ENCODE results near the gene FGF5. TPM values are rescaled to one million over a fixed set of nuclear protein-coding genes. Genes with fewer than 3 reads are reported as not detected.

Gene FGF5
- total and polyA plus RNA-seq, 10 of the 15 experiments (the other 5 are each of a cell fraction or from before 2014, with no cell fraction given) = 0.87 to 7.4 (median 1.6) TPM

GRCh38 chr4:80306260-80306659 is 39.8 kb downstream of the FGF5 start:
- SMC1A ChIA-PET (ENCODE audit: uncharacterized antibody, unreplicated experiment) = no interaction called here
- no TSS peak for BruUV-seq (replicated peaks)

More at GRCh38 chr4:80306260-80306659, 39.8 kb downstream of the FGF5 start:
- H4K20me1 ChIP-seq (ENCODE audit: control insufficient read depth, insufficient read depth) = no peaks in the 10 kb centered on the region
- POLR2A ChIA-PET = no interaction called here
- no peak overlapping the region for H3K4me2 ChIP-seq (ENCODE audit: control insufficient read depth, insufficient read depth)
- CTCF ChIA-PET = no interaction called here
- DNase-seq (ENCODE audit: low read depth, low spot score) (no peak), FAIRE-seq (no peak), ATAC-seq (no peak)
- H2AFZ ChIP-seq (ENCODE audit: control insufficient read depth, low read depth, low read length) = no peak overlapping the region
- in situ Hi-C loops (cut with MboI) (no loop called here), intact Hi-C loops (cut with micrococcal nuclease; ENCODE audit: unreplicated experiment) (no loop called here)
- no peaks in the 10 kb centered on the region for H3K36me3 ChIP-seq (ENCODE audit: control insufficient read depth in 2 of 2, insufficient read depth in 2 of 2, low read length in 1 of 2)
- no peaks in the 10 kb centered on the region for H3K4me1 ChIP-seq (ENCODE audit: control insufficient read depth, insufficient read depth, low read length)
- no peak overlapping the region for H3K9ac ChIP-seq (ENCODE audit: control insufficient read depth, insufficient read depth, low read length)
- H3K9me3 ChIP-seq (replicated peaks; ENCODE audit: control insufficient read depth, insufficient read depth, low read length) = no peaks in the 10 kb centered on the region
- RAD21 ChIA-PET (ENCODE audit: unreplicated experiment) = no interaction called here
- H3K4me3 ChIP-seq = no peak overlapping the region
- H3K79me2 ChIP-seq (ENCODE audit: control insufficient read depth, insufficient read depth, low read length) = no peaks in the 10 kb centered on the region
- H3K27me3 ChIP-seq (replicated peaks in 1 of 2; ENCODE audit: control insufficient read depth in 2 of 2, insufficient read depth in 2 of 2, low read length in 1 of 2) = no peaks in the 10 kb centered on the region; a peak in 1 of 4 replicates
- TF ChIP-seq SREBF1 (IDR thresholded peaks at IDR 0.05; ENCODE audit: low read length) (no peak), ZNF622 (IDR thresholded peaks at IDR 0.05) (no peak), CHD4 (IDR thresholded peaks at IDR 0.05) (no peak), ZBTB40 (IDR thresholded peaks at IDR 0.05; ENCODE audit: borderline replicate concordance) (no peak), NRF1 (conservative IDR thresholded peaks at IDR 0.05; ENCODE audit: low read depth, low read length) (no peak), TARDBP (IDR thresholded peaks at IDR 0.05; ENCODE audit: borderline replicate concordance) (no peak), E4F1 (IDR thresholded peaks at IDR 0.05; ENCODE audit: borderline replicate concordance, partially characterized antibody) (no peak), FOXM1 (IDR thresholded peaks at IDR 0.05; ENCODE audit: low read depth, low read length) (no peak), ZNF274 (IDR thresholded peaks at IDR 0.05; ENCODE audit: insufficient read depth, insufficient read length) (no peak), ETV6 (conservative IDR thresholded peaks at IDR 0.05 in 1 of 2, IDR thresholded peaks at IDR 0.05 in 1 of 2; ENCODE audit: borderline replicate concordance in 1 of 2, low read depth in 1 of 2) (no peak), BCL11A (IDR thresholded peaks at IDR 0.05; ENCODE audit: low read depth, low read length) (no peak), ZZZ3 (IDR thresholded peaks at IDR 0.05; ENCODE audit: control insufficient read depth, insufficient read length, low read depth) (no peak), ZBED1 (IDR thresholded peaks at IDR 0.05; ENCODE audit: borderline replicate concordance) (no peak), SMAD1 (IDR thresholded peaks at IDR 0.05; ENCODE audit: low read depth, partially characterized antibody) (no peak), TAF1 (IDR thresholded peaks at IDR 0.05; ENCODE audit: borderline replicate concordance, low read depth, low read length) (no peak), SMARCA5 (IDR thresholded peaks at IDR 0.05) (no peak), STAT1 (conservative IDR thresholded peaks at IDR 0.05) (no peak), IKZF2 (IDR thresholded peaks at IDR 0.05) (no peak)
- WGBS (ENCODE audit: insufficient coverage, insufficient replicate concordance, low lambda C conversion rate, missing lambda C conversion rate) = 32% methylated on average over 2 of the region's 2 CpGs
- H3K27ac ChIP-seq (ENCODE audit: control insufficient read depth, insufficient read depth) = no peak overlapping the region
